GM23338 (cell line): ENCODE results near the gene TBC1D14. TPM values are rescaled to one million over a fixed set of nuclear protein-coding genes. Genes with fewer than 3 reads are reported as not detected.
A peak's percentile ranks its signal among the peaks of the same experiment; 100 is the strongest.

Experiments used
- ATAC-seq: fragments of 200-7000 bp; cut with Tn5 transposase; 3 replicates; pipeline ENCODE4 v1.9.1; 2020
- DNase-seq: peaks from one replicate; pipeline ENCODE4 v3.0.0-alpha.2; 2015; ENCODE audit warnings: low spot score
- H2AFZ ChIP-seq: fragments of 200-600 bp; sonication (generic); 2 replicates; pipeline ENCODE4 v1.8.0; 2016; ENCODE audit warnings: antibody characterized with exemption, mild to moderate bottlenecking, moderate library complexity
- H3F3A ChIP-seq: fragments of 200-600 bp; sonication (generic); replicated peaks from 2 replicates; pipeline ENCODE4 v1.8.0; 2017; ENCODE audit warnings: antibody characterized with exemption, mixed run types, low read depth
- H3K27ac ChIP-seq: fragments of 200-600 bp; sonication (generic); 2 replicates; pipeline ENCODE4 v1.6.1; 2016; ENCODE audit warnings: low read depth
- H3K27me3 ChIP-seq: fragments of 200-600 bp; sonication (generic); 2 replicates; pipeline ENCODE4 v1.8.0; 2016; ENCODE audit warnings: mild to moderate bottlenecking, mixed run types, moderate library complexity; ENCODE audit not compliant: insufficient read depth
- H3K36me3 ChIP-seq: fragments of 200-600 bp; sonication (generic); 2 replicates; pipeline ENCODE4 v1.8.0; 2016; ENCODE audit warnings: mild to moderate bottlenecking; ENCODE audit not compliant: insufficient read depth
- H3K4me1 ChIP-seq: fragments of 200-600 bp; sonication (generic); 2 replicates; pipeline ENCODE4 v1.8.0; 2016; ENCODE audit warnings: mild to moderate bottlenecking, moderate library complexity; ENCODE audit not compliant: insufficient read depth
- H3K4me2 ChIP-seq: fragments of 200-600 bp; sonication (generic); 2 replicates; pipeline ENCODE4 v1.7.1; 2017; ENCODE audit warnings: mixed run types
- H3K4me3 ChIP-seq: fragments of 200-600 bp; sonication (generic); 2 replicates; pipeline ENCODE4 v1.6.1; 2016; ENCODE audit warnings: mixed run types
- H3K79me2 ChIP-seq: fragments of 200-600 bp; sonication (generic); replicated peaks from 2 replicates; pipeline ENCODE4 v1.8.0; 2017; ENCODE audit warnings: mild to moderate bottlenecking; ENCODE audit not compliant: insufficient read depth
- H3K9me2 ChIP-seq: fragments of 200-600 bp; sonication (generic); 2 replicates; pipeline ENCODE4 v1.8.0; 2017; ENCODE audit not compliant: insufficient read depth
- H4K20me1 ChIP-seq: fragments of 200-600 bp; sonication (generic); replicated peaks from 2 replicates; pipeline ENCODE4 v1.8.0; 2017; ENCODE audit warnings: mild to moderate bottlenecking; ENCODE audit not compliant: insufficient read depth
- H3K27ac Mint-ChIP-seq: 2 replicates; pipeline ENCODE4 v1.8.0; 2020; ENCODE audit warnings: inconsistent platforms, mild to moderate bottlenecking, moderate library complexity, mixed read lengths
- H3K27me3 Mint-ChIP-seq: 3 replicates; pipeline ENCODE4 v1.8.0; 2022; ENCODE audit warnings: low read depth, mild to moderate bottlenecking, moderate library complexity, mixed read lengths, inconsistent platforms; ENCODE audit not compliant: insufficient read depth, poor library complexity
- H3K36me3 Mint-ChIP-seq: 3 replicates; pipeline ENCODE4 v1.8.0; 2021; ENCODE audit warnings: low read depth, mild to moderate bottlenecking, inconsistent platforms, moderate library complexity, mixed read lengths
- H3K4me1 Mint-ChIP-seq: 3 replicates; pipeline ENCODE4 v1.8.0; 2020; ENCODE audit warnings: mild to moderate bottlenecking, inconsistent platforms, mixed read lengths
- H3K4me3 Mint-ChIP-seq: 3 replicates; pipeline ENCODE4 v1.8.0; 2021; ENCODE audit warnings: moderate library complexity, mild to moderate bottlenecking, inconsistent platforms, mixed read lengths
- H3K9me3 Mint-ChIP-seq: 3 replicates; pipeline ENCODE4 v1.8.0; 2020; ENCODE audit warnings: moderate library complexity, mild to moderate bottlenecking, inconsistent platforms, mixed read lengths
- JUNB ChIP-seq: IDR thresholded peaks from one replicate; pipeline ENCODE4 v1.6.1; 2016; ENCODE audit warnings: antibody characterized with exemption; ENCODE audit not compliant: unreplicated experiment
- STAT1 ChIP-seq: IDR thresholded peaks from one replicate; pipeline ENCODE4 v1.6.1; 2016; ENCODE audit warnings: antibody characterized with exemption; ENCODE audit not compliant: unreplicated experiment
- ZNF114 ChIP-seq: fragments of 250-450 bp; sonication (Bioruptor Pico); IDR thresholded peaks from 2 replicates; pipeline ENCODE4 v1.5.0; 2020; ENCODE audit warnings: mild to moderate bottlenecking, moderate library complexity
- polyA plus RNA-seq: library from polyadenylated mRNA; unstranded; fragments of >200 nt; fragmentation: Nextera tagmentation; extraction: Ambion mirVana; gene quantifications from 2 replicates; pipeline ENCODE4 v1.2.1, GENCODE V29; 2016
- total RNA-seq: library from RNA; depleted of rRNA; stranded (reverse); fragments of >200 nt; shearing (Covaris generic); gene quantifications from 2 replicates; pipeline ENCODE4 v1.2.3, GENCODE V29; 2014
- TF ChIP-seq, protein P1 (sequence below), 2 experiments: fragments of 200-600 bp in 1 of 2; sonication (generic) in 1 of 2; conservative IDR thresholded peaks; 2 replicates each; pipeline versions ENCODE4 v1.5.1 to v1.6.1; 2016 to 2017; ENCODE audit warnings: antibody characterized with exemption in 2 of 2, low read depth in 2 of 2, mild to moderate bottlenecking in 2 of 2, moderate library complexity in 1 of 2

Gene TBC1D14
- total and polyA plus RNA-seq, 2 experiments from 2014 or later, result 18.2 to 59.7 TPM

GRCh38 chr4:6869944-6870343, 39.7 kb upstream of the TBC1D14 start:
- H3F3A ChIP-seq, result 0 out of 2 replicates have a peak, but pooled peaks cover 9% of the 10 kb centered on the region
- peaks cover 4% of the 10 kb centered on the region for H3K36me3 ChIP-seq
- H3K4me1 ChIP-seq, result no peaks in the 10 kb centered on the region
- peaks cover 6% of the 10 kb centered on the region for H3K27me3 Mint-ChIP-seq
- H3K4me3 Mint-ChIP-seq, result no peak overlapping the region
- TF ChIP-seq STAT1 (no peak), JUNB (no peak)
- no peak overlapping the region for H2AFZ ChIP-seq
- no peaks in the 10 kb centered on the region for H3K9me2 ChIP-seq
- no peak overlapping the region for H3K27ac ChIP-seq
- H3K27me3 ChIP-seq, result no peaks in the 10 kb centered on the region
- no peaks in the 10 kb centered on the region for H3K9me3 Mint-ChIP-seq
- peaks cover 17% of the 10 kb centered on the region for H4K20me1 ChIP-seq
- no peak overlapping the region for H3K4me3 ChIP-seq
- no peak overlapping the region for H3K27ac Mint-ChIP-seq
- H3K79me2 ChIP-seq, result no peaks in the 10 kb centered on the region
- H3K36me3 Mint-ChIP-seq, result peaks cover 31% of the 10 kb centered on the region
- no peak overlapping the region for H3K4me2 ChIP-seq
- H3K4me1 Mint-ChIP-seq, result 0 out of 3 replicates have a peak, but pooled peaks cover 2% of the 10 kb centered on the region
- DNase-seq (no peak), ATAC-seq (peak; percentile 36)

- Mint-ChIP-seq H3K4me1 (0 out of 3 replicates have a peak, but pooled peaks cover 3% of the 10 kb centered on the region), H3K4me3 (no peak overlapping the region), H3K9me3 (no peaks in the 10 kb centered on the region), H3K36me3 (peaks cover 48% of the 10 kb centered on the region), H3K27ac (no peak overlapping the region), H3K27me3 (peaks cover 3% of the 10 kb centered on the region)
- Histone ChIP-seq H3K27me3 (no peaks in the 10 kb centered on the region), H4K20me1 (peaks cover 13% of the 10 kb centered on the region), H3K79me2 (no peaks in the 10 kb centered on the region), H3K4me2 (no peak overlapping the region), H3K27ac (no peak overlapping the region), H2AFZ (no peak overlapping the region), H3K4me1 (no peaks in the 10 kb centered on the region; the same call in 1 of the 2 replicates), H3K9me2 (no peaks in the 10 kb centered on the region), H3K36me3 (peaks cover 12% of the 10 kb centered on the region; the same call in 1 of the 2 replicates), H3F3A (0 out of 2 replicates have a peak, but pooled peaks cover 9% of the 10 kb centered on the region), H3K4me3 (no peak overlapping the region)
- ATAC-seq, result no peak; the same call in 2 of the 3 replicates
- no peak for DNase-seq
- TF ChIP-seq ZNF114, result no peak
- TF ChIP-seq, protein P1, sequence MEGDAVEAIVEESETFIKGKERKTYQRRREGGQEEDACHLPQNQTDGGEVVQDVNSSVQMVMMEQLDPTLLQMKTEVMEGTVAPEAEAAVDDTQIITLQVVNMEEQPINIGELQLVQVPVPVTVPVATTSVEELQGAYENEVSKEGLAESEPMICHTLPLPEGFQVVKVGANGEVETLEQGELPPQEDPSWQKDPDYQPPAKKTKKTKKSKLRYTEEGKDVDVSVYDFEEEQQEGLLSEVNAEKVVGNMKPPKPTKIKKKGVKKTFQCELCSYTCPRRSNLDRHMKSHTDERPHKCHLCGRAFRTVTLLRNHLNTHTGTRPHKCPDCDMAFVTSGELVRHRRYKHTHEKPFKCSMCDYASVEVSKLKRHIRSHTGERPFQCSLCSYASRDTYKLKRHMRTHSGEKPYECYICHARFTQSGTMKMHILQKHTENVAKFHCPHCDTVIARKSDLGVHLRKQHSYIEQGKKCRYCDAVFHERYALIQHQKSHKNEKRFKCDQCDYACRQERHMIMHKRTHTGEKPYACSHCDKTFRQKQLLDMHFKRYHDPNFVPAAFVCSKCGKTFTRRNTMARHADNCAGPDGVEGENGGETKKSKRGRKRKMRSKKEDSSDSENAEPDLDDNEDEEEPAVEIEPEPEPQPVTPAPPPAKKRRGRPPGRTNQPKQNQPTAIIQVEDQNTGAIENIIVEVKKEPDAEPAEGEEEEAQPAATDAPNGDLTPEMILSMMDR (conservative IDR thresholded peaks at IDR 0.05; ENCODE audit: low read depth in 2 of 2), result peak in 1 of 2 experiments; percentile 45; a peak in 2 of 4 replicates
These were observed 36.3 kb upstream of the TBC1D14 start for GRCh38 chr4:6873291-6873690.

- no peak overlapping the region for H2AFZ ChIP-seq
- H3K36me3 ChIP-seq, result peaks cover 12% of the 10 kb centered on the region; the same call in 1 of the 2 replicates
These were observed 35.7 kb upstream of the TBC1D14 start for GRCh38 chr4:6873792-6874461.

More at GRCh38 chr4:6873792-6874461, 35.7 kb upstream of the TBC1D14 start:
- 0 out of 2 replicates have a peak, but pooled peaks cover 9% of the 10 kb centered on the region for H3F3A ChIP-seq
- no peak overlapping the region for H3K27ac ChIP-seq
- H3K27ac Mint-ChIP-seq, result no peak overlapping the region
- peak; percentile 81 for DNase-seq
- H3K36me3 Mint-ChIP-seq, result peaks cover 52% of the 10 kb centered on the region
- no peak for TF ChIP-seq STAT1
- TF ChIP-seq, protein P1 (conservative IDR thresholded peaks at IDR 0.05; ENCODE audit: low read depth in 2 of 2), result peak; percentile 83 to 89
- no peaks in the 10 kb centered on the region for H3K27me3 ChIP-seq
- H3K79me2 ChIP-seq, result no peaks in the 10 kb centered on the region
- H3K9me2 ChIP-seq, result no peaks in the 10 kb centered on the region
- H3K4me3 Mint-ChIP-seq, result no peak overlapping the region
- peaks cover 13% of the 10 kb centered on the region for H4K20me1 ChIP-seq
- ATAC-seq, result peak; percentile 91
- no peaks in the 10 kb centered on the region; the same call in 1 of the 2 replicates for H3K4me1 ChIP-seq
- no peaks in the 10 kb centered on the region for H3K9me3 Mint-ChIP-seq
- 0 out of 3 replicates have a peak, but pooled peaks cover 2% of the 10 kb centered on the region for H3K4me1 Mint-ChIP-seq
- no peak overlapping the region for H3K4me2 ChIP-seq
- H3K27me3 Mint-ChIP-seq, result peaks cover 7% of the 10 kb centered on the region
- H3K4me3 ChIP-seq, result no peak overlapping the region
